ENCODE data around the gene CEP350.

GRCh38 chr1:179995576-179995975, 41.0 kb downstream of the CEP350 start:
- TF ChIP-seq CTCF (conservative IDR thresholded peaks at IDR 0.05 in 1 of 2, IDR thresholded peaks at IDR 0.05 in 1 of 2; ENCODE audit: extremely low read depth in 1 of 2, insufficient read depth in 1 of 2, low read depth in 1 of 2, low read length in 2 of 2) (no peak), EZH2 (IDR thresholded peaks at IDR 0.05; ENCODE audit: borderline replicate concordance, low read length) (no peak)
